T follicular helper cell (primary cell): ENCODE results near the gene HLA-DMB.

Source experiments
- DNase-seq: peaks from one replicate; pipeline ENCODE4 v3.0.0-alpha.2; 2020; ENCODE audit warnings: low read depth

Gene HLA-DMB

GRCh38 chr6:32971581-32972352, 30.9 kb upstream of the HLA-DMB start:
- peak; percentile 100 for DNase-seq

GRCh38 chr6:32971242-32971580, 30.4 kb upstream of the HLA-DMB start:
- no peak for DNase-seq

GRCh38 chr6:32970413-32971241, 29.8 kb upstream of the HLA-DMB start:
- peak; percentile 60 for DNase-seq

DNA sequence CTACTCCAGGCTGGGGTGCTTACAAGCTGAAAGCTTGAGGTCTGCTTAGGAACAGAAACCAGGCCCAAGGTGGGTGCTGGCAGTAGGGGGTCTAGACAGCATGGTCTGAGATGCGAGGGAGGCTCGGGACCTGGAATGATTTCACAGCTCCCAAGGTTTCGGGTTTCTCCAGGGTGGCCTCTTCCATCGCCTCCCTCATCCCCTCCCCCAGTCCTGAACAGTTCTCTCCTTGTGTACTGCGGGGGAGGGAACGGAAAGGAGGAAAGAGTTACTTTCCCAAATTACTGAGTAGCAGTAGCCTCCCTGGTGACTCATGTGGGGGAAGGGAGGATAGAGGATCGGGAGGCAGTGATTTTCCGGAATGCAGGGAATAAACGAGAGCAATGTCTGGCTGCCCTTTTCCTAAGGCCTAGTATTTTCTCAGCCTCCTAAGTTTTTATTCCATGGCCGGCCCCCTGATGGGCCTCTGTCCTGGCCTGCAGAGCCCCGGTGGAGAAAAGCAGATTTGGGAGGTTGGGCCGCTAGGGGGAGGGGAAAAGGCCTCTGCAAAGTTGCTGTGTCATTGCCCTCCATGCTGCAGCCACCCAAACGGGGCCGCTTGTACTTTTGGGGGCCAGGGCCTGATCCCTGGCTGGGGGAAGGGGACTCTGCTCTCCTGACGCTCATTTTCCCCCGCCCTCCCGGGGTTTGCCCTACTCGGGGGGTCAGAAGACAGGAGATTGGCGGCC, 29.0 kb upstream of the HLA-DMB start:
- DNase-seq, result peak; percentile 40

- peak; percentile 43 for DNase-seq
Observed at GRCh38 chr6:32968867-32969684, 28.2 kb upstream of the HLA-DMB start.

GRCh38 chr6:32968093-32968866, 27.5 kb upstream of the HLA-DMB start, which contains the start of gene BRD2:
Gene BRD2, plus strand, starts transcription at chr6:32968594. Its CDS starts 4,305 bp downstream, at chr6:32972899.
- peak; percentile 96 for DNase-seq

DNA sequence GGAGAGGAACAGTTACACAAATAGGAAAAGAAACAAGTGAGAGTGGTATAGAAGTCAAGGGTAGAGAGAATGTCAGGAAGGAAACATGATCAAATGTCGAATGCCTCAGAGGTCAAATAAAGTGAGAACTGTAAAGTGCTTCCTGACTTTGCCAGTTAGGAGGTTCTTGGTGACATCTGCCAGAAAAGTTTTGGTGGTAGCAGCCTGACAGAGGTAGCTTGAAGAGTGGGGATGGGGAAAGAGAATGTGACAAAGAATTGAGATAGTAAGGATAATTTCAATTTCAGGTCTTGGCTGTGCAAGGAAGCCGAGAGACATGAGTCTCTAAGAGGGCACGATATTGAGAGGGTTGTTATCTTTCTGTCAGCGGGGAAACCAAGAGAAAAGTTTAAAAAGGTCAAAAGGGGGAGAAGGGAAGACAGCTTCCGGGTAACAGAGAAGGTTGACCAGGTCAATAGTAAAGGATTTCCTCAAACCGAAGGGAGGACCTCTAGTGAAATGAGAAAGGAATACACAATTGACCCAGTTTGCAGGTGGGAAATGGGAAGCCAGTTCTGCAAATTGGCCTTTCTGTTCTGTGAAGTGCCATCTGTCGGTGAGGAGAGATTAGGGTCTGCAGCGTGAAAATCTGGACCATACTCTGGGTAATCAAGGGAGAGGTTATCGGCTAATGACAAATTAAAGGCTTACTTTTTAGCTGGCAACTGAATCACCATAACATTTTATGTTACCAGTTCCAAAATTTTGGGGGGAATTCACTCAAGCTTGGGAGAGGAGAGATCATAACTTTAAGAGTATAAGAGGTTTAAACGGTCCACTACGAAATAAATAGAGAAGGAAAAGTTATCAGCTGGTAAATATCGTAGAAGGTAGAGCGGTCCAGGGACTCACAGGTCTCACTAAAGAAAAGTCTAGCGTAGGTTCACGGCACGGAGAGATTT, 26.6 kb upstream of the HLA-DMB start:
- DNase-seq, result no peak

GRCh38 chr6:32964776-32965175, 23.9 kb upstream of the HLA-DMB start:
- DNase-seq, result no peak

DNA sequence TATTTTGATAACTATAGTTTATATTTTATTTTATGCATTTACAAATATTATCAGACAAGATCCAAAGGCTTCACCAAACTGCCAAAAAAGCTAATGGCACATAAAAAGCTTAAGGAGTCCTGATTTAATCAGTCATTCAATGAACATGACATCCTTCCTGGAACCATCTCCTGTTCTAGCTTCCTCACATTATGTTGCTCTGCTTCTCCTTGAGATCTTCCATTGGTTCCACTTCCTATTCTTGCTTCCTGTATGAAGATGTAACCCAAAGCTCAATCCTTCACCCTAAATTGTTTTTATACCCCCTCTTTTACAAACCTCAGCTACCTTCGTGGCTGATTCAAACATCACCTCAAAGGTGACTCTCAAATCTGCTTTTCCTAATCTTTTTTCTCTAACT, 23.0 kb upstream of the HLA-DMB start:
- DNase-seq, result no peak

GRCh38 chr6:32962213-32962826, 21.5 kb upstream of the HLA-DMB start:
- DNase-seq, result no peak

- no peak for DNase-seq
Observed at GRCh38 chr6:32960563-32960962, 19.7 kb upstream of the HLA-DMB start.

- DNase-seq, result no peak
Observed at GRCh38 chr6:32956176-32956575, 15.3 kb upstream of the HLA-DMB start.

DNA sequence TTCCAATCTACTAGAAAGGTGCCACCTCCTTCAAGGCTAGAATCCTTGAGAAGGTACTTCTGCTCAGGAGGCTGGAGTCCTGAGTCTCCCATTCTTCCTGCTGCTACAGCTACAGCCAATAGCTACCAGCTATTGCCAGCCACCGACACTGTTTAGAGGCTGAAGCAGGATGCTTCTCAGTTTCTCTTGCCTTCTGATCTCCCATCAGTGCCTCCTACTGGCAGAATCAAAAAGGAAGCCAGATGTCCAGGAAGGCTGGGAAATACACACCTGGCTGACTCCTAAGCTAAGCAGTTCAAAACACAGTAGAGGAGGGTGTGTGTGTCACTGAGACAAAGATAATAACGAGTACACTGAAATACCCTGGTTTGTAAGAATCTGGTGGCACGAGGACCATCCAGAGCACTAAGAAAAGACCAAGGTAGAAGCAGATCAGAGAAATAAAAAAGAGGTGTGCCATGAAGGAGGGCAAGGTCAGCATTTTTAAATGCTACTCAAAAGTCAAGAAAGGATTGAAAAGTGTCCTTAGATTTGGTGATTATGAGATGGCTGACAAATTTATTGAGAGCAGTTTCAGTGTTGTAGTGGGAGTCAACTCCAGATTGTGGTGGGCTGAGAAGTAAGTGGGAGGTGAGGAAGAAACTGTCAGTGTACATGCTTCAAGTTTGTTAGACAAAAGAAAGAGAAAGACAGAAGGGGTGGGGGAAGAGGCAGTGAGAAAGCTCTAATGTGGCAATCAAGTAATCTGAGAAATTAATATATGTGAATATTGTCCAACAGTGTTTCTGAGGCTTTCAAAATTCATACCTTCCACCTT, 14.4 kb upstream of the HLA-DMB start:
- DNase-seq, result no peak

DNA sequence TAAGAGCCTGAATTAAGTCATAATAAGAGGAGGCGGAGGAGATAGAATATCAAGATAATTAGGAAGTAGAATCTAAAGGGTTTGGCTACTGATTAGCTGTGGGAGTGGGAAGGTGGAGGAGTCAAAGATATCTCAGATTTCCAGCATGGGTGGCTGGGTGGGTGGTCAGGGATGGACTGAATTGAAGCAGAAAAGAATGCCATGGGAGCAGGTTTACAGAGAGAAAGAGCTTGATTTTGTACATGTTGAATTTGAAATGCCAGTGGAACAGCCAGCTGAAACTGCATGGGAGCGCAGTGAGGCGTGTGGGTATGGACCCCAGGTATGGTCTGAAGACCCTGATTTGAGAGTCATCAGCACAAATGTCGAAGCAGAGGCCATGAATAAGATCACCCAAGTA, 13.4 kb upstream of the HLA-DMB start:
- no peak for DNase-seq

GRCh38 chr6:32953775-32954174, 12.9 kb upstream of the HLA-DMB start:
- DNase-seq, result no peak

- DNase-seq, result peak; percentile 67
Observed at GRCh38 chr6:32952817-32953739, 12.2 kb upstream of the HLA-DMB start, which contains the start of gene HLA-DMA. Gene HLA-DMA, minus strand, starts transcription at chr6:32953097. Its CDS starts 61 bp downstream, at chr6:32953036.

- no peak for DNase-seq
Observed at GRCh38 chr6:32950449-32950848, 9.6 kb upstream of the HLA-DMB start.
